OCI-LY7 (cell line): ENCODE measurements around the gene AOPEP. TPM values are rescaled to one million over a fixed set of nuclear protein-coding genes. Genes with fewer than 3 reads are reported as not detected.

Source experiments
- BruUV-seq: library from RNA; stranded (reverse); fragments of 400-500 nt; replicated peaks from 2 replicates; lab custom pipeline; 2021; lab: Mats Ljungman, UMichigan
- CTCF ChIA-PET: fragments of 300-600 bp; sonication (Branson Sonifier 250); formaldehyde crosslinking; loops from one replicate; lab custom pipeline; 2022; ENCODE audit warnings: antibody characterized with exemption; ENCODE audit not compliant: unreplicated experiment; lab: Charles Lee
- POLR2A ChIA-PET: fragments of 300-600 bp; sonication (Branson Sonifier 250); formaldehyde crosslinking; loops from one replicate; lab custom pipeline; 2022; ENCODE audit warnings: antibody characterized with exemption; lab: Charles Lee
- DNase-seq: peaks from one replicate; pipeline ENCODE4 v3.0.0-alpha.2; 2015; ENCODE audit warnings: low spot score
- H2AFZ ChIP-seq: fragments of 200-600 bp; sonication (generic), shearing (Covaris generic); 2 replicates; pipeline ENCODE4 v1.6.1; 2014; ENCODE audit warnings: mild to moderate bottlenecking, antibody characterized with exemption, low read length, moderate library complexity
- H3K27ac ChIP-seq: fragments of 200-600 bp; sonication (generic); 2 replicates; pipeline ENCODE4 v1.5.1; 2014; ENCODE audit warnings: mixed run types, low read depth, mild to moderate bottlenecking, moderate library complexity, low read length, inconsistent platforms; ENCODE audit not compliant: poor library complexity, severe bottlenecking
- H3K36me3 ChIP-seq: fragments of 200-600 bp; sonication (generic); 2 replicates; pipeline ENCODE4 v1.6.1; 2014; ENCODE audit warnings: mild to moderate bottlenecking, antibody characterized with exemption, low read length, moderate library complexity, mixed read lengths; ENCODE audit not compliant: insufficient read depth
- H3K4me1 ChIP-seq: fragments of 200-600 bp; sonication (generic); 2 replicates; pipeline ENCODE4 v1.5.1; 2014; ENCODE audit warnings: mild to moderate bottlenecking, low read length; ENCODE audit not compliant: insufficient read depth, poor library complexity, severe bottlenecking
- H3K4me2 ChIP-seq: fragments of 200-600 bp; sonication (generic); 2 replicates; pipeline ENCODE4 v1.6.1; 2014; ENCODE audit warnings: mild to moderate bottlenecking, low read length
- H3K4me3 ChIP-seq: fragments of 200-600 bp; sonication (generic); 2 replicates; pipeline ENCODE4 v1.5.1; 2014; ENCODE audit warnings: mild to moderate bottlenecking, low read depth, low read length; ENCODE audit not compliant: poor library complexity, severe bottlenecking
- H3K79me2 ChIP-seq: fragments of 200-600 bp; sonication (generic); 2 replicates; pipeline ENCODE4 v1.6.1; 2016; ENCODE audit warnings: low read depth, mild to moderate bottlenecking, low read length, moderate library complexity, mixed read lengths; ENCODE audit not compliant: insufficient read depth
- H3K9me2 ChIP-seq: fragments of 200-600 bp; sonication (generic); 2 replicates; pipeline ENCODE4 v1.6.1; 2016; ENCODE audit warnings: mild to moderate bottlenecking, low read length, mixed read lengths; ENCODE audit not compliant: insufficient read depth
- H3K9me3 ChIP-seq: fragments of 200-600 bp; sonication (generic); 2 replicates; pipeline ENCODE4 v1.6.1; 2014; ENCODE audit warnings: mild to moderate bottlenecking, mixed run types, low read length, mixed read lengths
- H4K20me1 ChIP-seq: fragments of 200-600 bp; sonication (generic); 2 replicates; pipeline ENCODE4 v1.6.1; 2014; ENCODE audit warnings: mild to moderate bottlenecking, antibody characterized with exemption, low read length, moderate library complexity, mixed read lengths; ENCODE audit not compliant: insufficient read depth
- CTCF ChIP-seq: fragments of 200-600 bp; sonication (generic); conservative IDR thresholded peaks from 2 replicates; pipeline ENCODE4 v1.5.1; 2014; ENCODE audit warnings: mild to moderate bottlenecking, antibody characterized with exemption, low read length, moderate library complexity, mixed read lengths
- EZH2phosphoT487 ChIP-seq: fragments of 200-600 bp; sonication (generic); IDR thresholded peaks from 2 replicates; pipeline ENCODE4 v1.6.1; 2018; ENCODE audit warnings: low read depth, borderline replicate concordance, mild to moderate bottlenecking, mixed run types, antibody characterized with exemption, low read length, moderate library complexity, mixed read lengths
- intact Hi-C: fragments of 100-400 bp; cut with micrococcal nuclease; formaldehyde crosslinking; loops from one replicate; pipeline ENCODE4 v1.10.0; 2022; ENCODE audit not compliant: unreplicated experiment
- total RNA-seq, 2 experiments: library from RNA; depleted of rRNA in 1 of 2; stranded (reverse); fragments of >200 nt in 1 of 2; shearing (Covaris generic) in 1 of 2; gene quantifications; 2 replicates each; pipeline ENCODE4 v1.2.3, GENCODE V29; 2014 to 2022

The AOPEP gene
- total RNA-seq, 2 experiments from 2014 or later: 17.3 to 24.3 TPM

GRCh38 chr9:95111716-95112115 is 385.2 kb downstream of the AOPEP start:
- H3K4me2 ChIP-seq: no peak overlapping the region
- no peak for TF ChIP-seq CTCF
- TF ChIP-seq EZH2phosphoT487: no peak
- intact Hi-C loops: no loop called here
- DNase-seq: no peak
- no peak overlapping the region for H3K4me3 ChIP-seq
- H3K4me1 ChIP-seq: no peaks in the 10 kb centered on the region
- no TSS peak for BruUV-seq
- H2AFZ ChIP-seq: no peak overlapping the region
- H3K79me2 ChIP-seq: no peaks in the 10 kb centered on the region
- ChIA-PET POLR2A (interaction anchor here (1.1 kb wide), 1 partner anchor 263 kb away, joined by 3 read pairs; no protein-coding TSS in a partner anchor), CTCF (no interaction called here)
- no peaks in the 10 kb centered on the region for H4K20me1 ChIP-seq
- no peaks in the 10 kb centered on the region for H3K9me2 ChIP-seq
- no peaks in the 10 kb centered on the region for H3K9me3 ChIP-seq
- H3K27ac ChIP-seq: no peak overlapping the region
- no peaks in the 10 kb centered on the region; the same call in 1 of the 2 replicates for H3K36me3 ChIP-seq

- no peaks in the 10 kb centered on the region for H3K9me2 ChIP-seq
- TF ChIP-seq CTCF: no peak
- TF ChIP-seq EZH2phosphoT487: no peak
- no peak overlapping the region for H3K4me2 ChIP-seq
- no peaks in the 10 kb centered on the region for H3K4me1 ChIP-seq
- no peak overlapping the region for H3K27ac ChIP-seq
- no peak overlapping the region for H3K4me3 ChIP-seq
- BruUV-seq: no TSS peak
- DNase-seq: no peak
- no peaks in the 10 kb centered on the region for H3K36me3 ChIP-seq
- intact Hi-C loops: no loop called here
- POLR2A ChIA-PET: interaction anchor here (1.1 kb wide), 1 partner anchor 264 kb away, joined by 3 read pairs; no protein-coding TSS in a partner anchor
- H3K9me3 ChIP-seq: no peaks in the 10 kb centered on the region
- no peaks in the 10 kb centered on the region for H4K20me1 ChIP-seq
- no peak overlapping the region for H2AFZ ChIP-seq
- CTCF ChIA-PET: no interaction called here
- no peaks in the 10 kb centered on the region for H3K79me2 ChIP-seq
Observed at GRCh38 chr9:95112436-95113280, 386.2 kb downstream of the AOPEP start.

GRCh38 chr9:95115104-95115503 is 388.6 kb downstream of the AOPEP start:
- DNase-seq: no peak
- Histone ChIP-seq H2AFZ (no peak overlapping the region), H3K36me3 (no peaks in the 10 kb centered on the region), H3K4me3 (no peak overlapping the region), H3K9me3 (no peaks in the 10 kb centered on the region), H3K4me2 (no peak overlapping the region), H3K79me2 (no peaks in the 10 kb centered on the region), H4K20me1 (no peaks in the 10 kb centered on the region), H3K27ac (no peak overlapping the region), H3K9me2 (no peaks in the 10 kb centered on the region), H3K4me1 (no peaks in the 10 kb centered on the region)
- BruUV-seq: no TSS peak
- TF ChIP-seq CTCF (no peak), EZH2phosphoT487 (no peak)
- intact Hi-C loops: no loop called here
- CTCF ChIA-PET: no interaction called here
- POLR2A ChIA-PET: no interaction called here
